Suprapubic skin (tissue), 4 donors: ENCODE data around the gene TP73. TPM values are rescaled to one million over a fixed set of nuclear protein-coding genes. Genes with fewer than 3 reads are reported as not detected.

Source experiments
- DNase-seq, 2 donors: peaks; one replicate each; pipeline ENCODE4 v3.0.0-alpha.2; 2019; ENCODE audit warnings: low spot score in 2 of 2
- H3K27ac ChIP-seq: fragments of 200-600 bp; sonication (generic); one replicate; pipeline ENCODE4 v1.5.1; 2019
- H3K27me3 ChIP-seq: fragments of 200-600 bp; sonication (generic); one replicate; pipeline ENCODE4 v1.5.1; 2019
- H3K36me3 ChIP-seq: fragments of 200-600 bp; sonication (generic); one replicate; pipeline ENCODE4 v1.5.1; 2019
- H3K4me1 ChIP-seq: fragments of 200-600 bp; sonication (generic); one replicate; pipeline ENCODE4 v1.5.1; 2019
- H3K4me3 ChIP-seq: fragments of 200-600 bp; sonication (generic); one replicate; pipeline ENCODE4 v1.5.1; 2019; ENCODE audit warnings: mild to moderate bottlenecking
- H3K9me3 ChIP-seq: fragments of 200-600 bp; sonication (generic); one replicate; pipeline ENCODE4 v1.5.1; 2019
- CTCF ChIP-seq, 2 donors: fragments of 200-600 bp in 1 of 2; fragments of 450-650 bp in 1 of 2; sonication (generic) in 1 of 2; IDR thresholded peaks; one replicate each; pipeline ENCODE4 v1.5.1; 2016 to 2019; ENCODE audit warnings: antibody characterized with exemption in 2 of 2, mild to moderate bottlenecking in 1 of 2, moderate library complexity in 1 of 2
- EP300 ChIP-seq: sonication (generic); formaldehyde crosslinking; IDR thresholded peaks from one replicate; pipeline ENCODE4 v1.6.1; 2017; ENCODE audit warnings: antibody characterized with exemption
- POLR2A ChIP-seq, 2 donors: fragments of 450-650 bp; IDR thresholded peaks; one replicate each; pipeline ENCODE4 v1.6.1; 2017; ENCODE audit warnings: antibody characterized with exemption in 2 of 2, mild to moderate bottlenecking in 2 of 2, moderate library complexity in 2 of 2
- POLR2AphosphoS5 ChIP-seq, 3 donors: sonication (generic); formaldehyde crosslinking; IDR thresholded peaks; one replicate each; pipeline ENCODE4 v1.6.1; 2017; ENCODE audit warnings: antibody characterized with exemption in 3 of 3
- WGBS: methylation state at CpG from one replicate; pipeline ENCODE4 v1.1.5; 2018; 5-methylcytosine and 5-hydroxymethylcytosine counted together
- total RNA-seq, 4 donors: library from RNA; depleted of rRNA; stranded (reverse); fragments of >200 nt; gene quantifications; one replicate each; pipeline ENCODE4 v1.1.0, GENCODE V29; 2016

TP73 gene
- total RNA-seq, 4 donors from 2014 or later, result 8.8 to 24.7 (median 16.9) TPM

GRCh38 chr1:3646596-3646995 is 5.7 kb upstream of the TP73 start:
- peak in 1 of 2 donors; percentile 32 for DNase-seq
- H3K4me1 ChIP-seq, result peaks cover 27% of the 10 kb centered on the region
- peaks cover 39% of the 10 kb centered on the region for H3K36me3 ChIP-seq
- no peak overlapping the region for H3K27ac ChIP-seq
- H3K27me3 ChIP-seq, result peaks cover 16% of the 10 kb centered on the region
- TF ChIP-seq POLR2A (IDR thresholded peaks at IDR 0.05) (no peak), POLR2AphosphoS5 (IDR thresholded peaks at IDR 0.05) (no peak), CTCF (IDR thresholded peaks at IDR 0.05) (no peak), EP300 (no peak)
- no peaks in the 10 kb centered on the region for H3K9me3 ChIP-seq
- 89% methylated on average over 20 of the region's 20 CpGs for WGBS
- no peak overlapping the region for H3K4me3 ChIP-seq

GRCh38 chr1:3649342-3650247 is 2.7 kb upstream of the TP73 start, which contains the start of gene WRAP73:
Gene WRAP73, minus strand, starts transcription at chr1:3650103. Its CDS starts 104 bp downstream, at chr1:3649999.
- peak; percentile 24 to 36 for TF ChIP-seq POLR2A (IDR thresholded peaks at IDR 0.05)
- TF ChIP-seq POLR2AphosphoS5 (IDR thresholded peaks at IDR 0.05), result peak in 2 of 3 donors; percentile 9 to 72
- TF ChIP-seq EP300, result no peak
- no peak for TF ChIP-seq CTCF (IDR thresholded peaks at IDR 0.05)
- 4% methylated on average over 25 of the region's 60 CpGs for WGBS
- Histone ChIP-seq H3K4me3 (peak within 1 kb of the TSS; percentile 75), H3K27me3 (peaks cover 46% of the 10 kb centered on the region), H3K4me1 (peaks cover 43% of the 10 kb centered on the region), H3K36me3 (peaks cover 27% of the 10 kb centered on the region), H3K9me3 (no peaks in the 10 kb centered on the region), H3K27ac (no peak within 1 kb of the TSS)
- peak; percentile 90 to 92 for DNase-seq

GRCh38 chr1:3650248-3651025 is 1.9 kb upstream of the TP73 start:
- peak in 1 of 2 donors; percentile 59 for DNase-seq
- no peak for TF ChIP-seq POLR2A (IDR thresholded peaks at IDR 0.05)
- no peak for TF ChIP-seq CTCF (IDR thresholded peaks at IDR 0.05)
- peak in 1 of 3 donors; percentile 59 for TF ChIP-seq POLR2AphosphoS5 (IDR thresholded peaks at IDR 0.05)
- no peak for TF ChIP-seq EP300
- Histone ChIP-seq H3K27me3 (peaks cover 54% of the 10 kb centered on the region), H3K4me3 (peak overlapping the region; percentile 75), H3K9me3 (no peaks in the 10 kb centered on the region), H3K4me1 (peaks cover 43% of the 10 kb centered on the region), H3K27ac (no peak overlapping the region), H3K36me3 (peaks cover 19% of the 10 kb centered on the region)
- 25% methylated on average over 17 of the region's 50 CpGs for WGBS

GRCh38 chr1:3651026-3651929 is 1.0 kb upstream of the TP73 start:
- Histone ChIP-seq H3K4me1 (peaks cover 43% of the 10 kb centered on the region), H3K9me3 (no peaks in the 10 kb centered on the region), H3K4me3 (peak overlapping the region; percentile 75), H3K27ac (no peak overlapping the region), H3K36me3 (peaks cover 10% of the 10 kb centered on the region), H3K27me3 (peaks cover 61% of the 10 kb centered on the region)
- peak in 1 of 2 donors; percentile 64 for DNase-seq
- 3% methylated on average over 19 of the region's 83 CpGs for WGBS
- TF ChIP-seq POLR2A (IDR thresholded peaks at IDR 0.05) (no peak), POLR2AphosphoS5 (IDR thresholded peaks at IDR 0.05) (no peak), EP300 (no peak), CTCF (IDR thresholded peaks at IDR 0.05) (no peak)
